PC-9 (cell line): Measurements from ENCODE around the gene FAM171A2. TPM values are rescaled to one million over a fixed set of nuclear protein-coding genes. Genes with fewer than 3 reads are reported as not detected.

Experiments
- BruUV-seq: library from RNA; stranded (reverse); fragments of 400-500 nt; replicated peaks from 2 replicates; lab custom pipeline; 2021; lab: Mats Ljungman, UMichigan
- CTCF ChIA-PET: fragments of 300-600 bp; sonication (Branson Sonifier 250); formaldehyde crosslinking; loops from one replicate; lab custom pipeline; 2022; ENCODE audit warnings: antibody characterized with exemption; lab: Charles Lee
- POLR2A ChIA-PET: fragments of 300-600 bp; sonication (Branson Sonifier 250); formaldehyde crosslinking; loops from one replicate; lab custom pipeline; 2022; ENCODE audit warnings: antibody characterized with exemption; ENCODE audit not compliant: unreplicated experiment; lab: Charles Lee
- DNase-seq, 2 experiments: peaks; one replicate each; pipeline versions ENCODE4 v3.0.0 to v3.0.0-alpha.2; 2015 to 2022; ENCODE audit warnings: mixed read lengths in 1 of 2
- H2AFZ ChIP-seq: fragments of 200-600 bp; sonication (generic); 2 replicates; pipeline ENCODE4 v1.8.1; 2017; ENCODE audit warnings: antibody characterized with exemption
- H3F3A ChIP-seq: fragments of 200-600 bp; sonication (generic); 2 replicates; pipeline ENCODE4 v1.8.1; 2017; ENCODE audit warnings: antibody characterized with exemption, mild to moderate bottlenecking, low read depth; ENCODE audit not compliant: insufficient read depth
- H3K27ac ChIP-seq: fragments of 200-600 bp; sonication (generic); 2 replicates; pipeline ENCODE4 v1.6.1; 2016; ENCODE audit warnings: mixed run types
- H3K27me3 ChIP-seq: fragments of 200-600 bp; sonication (generic); 2 replicates; pipeline ENCODE4 v1.6.1; 2016; ENCODE audit warnings: low read depth, mixed run types; ENCODE audit not compliant: insufficient read depth
- H3K36me3 ChIP-seq: fragments of 200-600 bp; sonication (generic); 2 replicates; pipeline ENCODE4 v1.6.1; 2016; ENCODE audit warnings: low read depth, mixed run types
- H3K4me1 ChIP-seq: fragments of 200-600 bp; sonication (generic); replicated peaks from 2 replicates; pipeline ENCODE4 v1.6.1; 2016; ENCODE audit warnings: mixed run types; ENCODE audit not compliant: insufficient read depth
- H3K4me2 ChIP-seq: fragments of 200-600 bp; sonication (generic); 2 replicates; pipeline ENCODE4 v1.6.1; 2017; ENCODE audit warnings: mixed run types
- H3K4me3 ChIP-seq: fragments of 200-600 bp; sonication (generic); 2 replicates; pipeline ENCODE4 v1.6.1; 2016; ENCODE audit warnings: mixed run types
- H3K79me2 ChIP-seq: fragments of 200-600 bp; sonication (generic); 2 replicates; pipeline ENCODE4 v1.6.1; 2017; ENCODE audit warnings: low read depth, mixed run types
- H3K9me2 ChIP-seq: fragments of 200-600 bp; sonication (generic); 2 replicates; pipeline ENCODE4 v1.8.1; 2017; ENCODE audit warnings: mild to moderate bottlenecking; ENCODE audit not compliant: insufficient read depth
- H3K9me3 ChIP-seq: fragments of 200-600 bp; sonication (generic); 2 replicates; pipeline ENCODE4 v1.8.1; 2016; ENCODE audit warnings: low read depth; ENCODE audit not compliant: insufficient read depth
- H4K20me1 ChIP-seq: fragments of 200-600 bp; sonication (generic); 2 replicates; pipeline ENCODE4 v1.8.1; 2017; ENCODE audit not compliant: insufficient read depth
- CTCF ChIP-seq: fragments of 200-600 bp; sonication (generic); conservative IDR thresholded peaks from 2 replicates; pipeline ENCODE4 v1.6.1; 2017; ENCODE audit warnings: mixed run types, antibody characterized with exemption, mild to moderate bottlenecking, moderate library complexity
- EZH2 ChIP-seq: fragments of 200-600 bp; sonication (generic); IDR thresholded peaks from 2 replicates; pipeline ENCODE4 v1.8.0; 2017; ENCODE audit warnings: antibody characterized with exemption, low read depth
- intact Hi-C: fragments of 100-400 bp; cut with micrococcal nuclease; formaldehyde crosslinking; loops from one replicate; pipeline ENCODE4 v1.10.0; 2022; ENCODE audit not compliant: unreplicated experiment
- total RNA-seq: library from RNA; stranded (reverse); gene quantifications from 2 replicates; pipeline ENCODE4 v1.2.3, GENCODE V29; 2021

The FAM171A2 gene
- total RNA-seq, 1 experiment from 2014 or later: 8.3 TPM

- Histone ChIP-seq H3K36me3 (no peaks in the 10 kb centered on the region), H2AFZ (no peak overlapping the region), H3K79me2 (no peaks in the 10 kb centered on the region), H3K9me2 (no peaks in the 10 kb centered on the region), H3K4me2 (no peak overlapping the region), H3K4me3 (no peak overlapping the region), H3K27me3 (no peaks in the 10 kb centered on the region), H3K27ac (no peak overlapping the region), H3K9me3 (no peaks in the 10 kb centered on the region), H3K4me1 (no peaks in the 10 kb centered on the region), H3F3A (peaks cover 25% of the 10 kb centered on the region; the same call in 1 of the 2 replicates), H4K20me1 (no peaks in the 10 kb centered on the region)
- no peak for TF ChIP-seq EZH2
- TF ChIP-seq CTCF: no peak
- BruUV-seq: no TSS peak
- ChIA-PET POLR2A (no interaction called here), CTCF (no interaction called here)
- DNase-seq: no peak
- intact Hi-C loops: no loop called here
These were observed 49.2 kb downstream of the FAM171A2 start for GRCh38 chr17:44314524-44314868.

GRCh38 chr17:44314031-44314430 is 49.6 kb downstream of the FAM171A2 start:
- H2AFZ ChIP-seq: no peak overlapping the region
- no peaks in the 10 kb centered on the region for H3K36me3 ChIP-seq
- POLR2A ChIA-PET: no interaction called here
- no peak for DNase-seq
- no peaks in the 10 kb centered on the region for H3K27me3 ChIP-seq
- no peaks in the 10 kb centered on the region for H3K4me1 ChIP-seq
- H3K79me2 ChIP-seq: no peaks in the 10 kb centered on the region
- no peaks in the 10 kb centered on the region for H3K9me3 ChIP-seq
- CTCF ChIA-PET: no interaction called here
- intact Hi-C loops: no loop called here
- peaks cover 25% of the 10 kb centered on the region; the same call in 1 of the 2 replicates for H3F3A ChIP-seq
- BruUV-seq: no TSS peak
- no peak overlapping the region for H3K4me2 ChIP-seq
- H3K4me3 ChIP-seq: no peak overlapping the region
- H4K20me1 ChIP-seq: no peaks in the 10 kb centered on the region
- H3K27ac ChIP-seq: no peak overlapping the region
- no peaks in the 10 kb centered on the region for H3K9me2 ChIP-seq
- TF ChIP-seq CTCF (no peak), EZH2 (no peak)

GRCh38 chr17:44312396-44313104 is 51.1 kb downstream of the FAM171A2 start:
- peaks cover 19% of the 10 kb centered on the region; the same call in 1 of the 2 replicates for H3F3A ChIP-seq
- TF ChIP-seq EZH2 (no peak), CTCF (no peak)
- ChIA-PET CTCF (no interaction called here), POLR2A (no interaction called here)
- no TSS peak for BruUV-seq
- peaks cover 4% of the 10 kb centered on the region for H3K4me1 ChIP-seq
- no peak for DNase-seq
- no peaks in the 10 kb centered on the region for H4K20me1 ChIP-seq
- no peaks in the 10 kb centered on the region for H3K79me2 ChIP-seq
- H3K36me3 ChIP-seq: no peaks in the 10 kb centered on the region
- peaks cover 4% of the 10 kb centered on the region for H3K27me3 ChIP-seq
- H3K9me2 ChIP-seq: no peaks in the 10 kb centered on the region
- H3K9me3 ChIP-seq: no peaks in the 10 kb centered on the region
- H3K4me3 ChIP-seq: no peak overlapping the region
- intact Hi-C loops: no loop called here
- no peak overlapping the region for H3K4me2 ChIP-seq
- H3K27ac ChIP-seq: no peak overlapping the region
- no peak overlapping the region for H2AFZ ChIP-seq
